Measurements from ENCODE around the gene MINDY1.

The MINDY1 gene

DNA sequence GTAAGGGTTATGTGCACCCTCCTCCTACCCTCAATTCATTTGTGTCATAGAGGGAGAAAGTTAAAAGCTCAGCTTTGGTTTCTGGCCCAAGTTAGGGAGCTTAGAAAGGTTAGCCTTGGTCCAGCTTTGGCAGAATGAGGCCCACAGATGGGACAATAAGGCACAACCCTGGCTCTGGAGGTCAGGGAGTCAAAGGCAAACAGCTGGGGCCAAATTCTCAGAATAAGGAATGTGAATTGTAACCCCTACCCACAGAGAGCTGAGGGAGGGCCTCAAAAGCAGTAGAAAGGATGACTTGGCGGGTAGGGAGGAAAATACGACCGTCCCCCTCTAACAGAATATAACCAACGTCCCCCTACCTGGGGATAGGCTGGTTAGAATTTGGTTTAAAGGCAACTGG lies 41.1 kb downstream of the MINDY1 start:
- DNase-seq (ENCODE audit: low spot score), result no peak

DNA sequence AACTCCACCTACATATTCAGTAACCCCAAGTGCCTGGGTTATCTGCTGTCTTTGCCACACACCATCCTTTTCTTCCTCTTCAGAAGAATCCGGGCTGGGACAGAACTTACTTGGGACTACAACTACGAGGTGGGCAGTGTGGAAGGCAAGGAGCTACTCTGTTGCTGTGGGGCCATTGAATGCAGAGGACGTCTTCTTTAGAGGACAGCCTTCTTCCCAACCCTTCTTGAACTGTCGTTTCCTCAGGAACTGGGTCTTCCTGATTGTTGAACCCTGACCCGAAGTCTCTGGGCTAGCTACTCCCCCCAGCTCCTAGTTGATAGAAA lies 42.6 kb downstream of the MINDY1 start:
- no peak for DNase-seq (ENCODE audit: low spot score)

GRCh38 chr1:150963321-150964163 lies 43.2 kb downstream of the MINDY1 start:
- DNase-seq (ENCODE audit: low spot score), result no peak

- no peak for DNase-seq (ENCODE audit: low spot score)
Observed at GRCh38 chr1:150961756-150962155, 44.9 kb downstream of the MINDY1 start.

GRCh38 chr1:150960646-150961045 lies 46.1 kb downstream of the MINDY1 start:
- no peak for DNase-seq (ENCODE audit: low spot score)

GRCh38 chr1:150957666-150958065 lies 49.0 kb downstream of the MINDY1 start:
- DNase-seq (ENCODE audit: low spot score), result no peak

- no peak for DNase-seq (ENCODE audit: low spot score)
Observed at GRCh38 chr1:150955280-150955679, 51.4 kb downstream of the MINDY1 start.

DNA sequence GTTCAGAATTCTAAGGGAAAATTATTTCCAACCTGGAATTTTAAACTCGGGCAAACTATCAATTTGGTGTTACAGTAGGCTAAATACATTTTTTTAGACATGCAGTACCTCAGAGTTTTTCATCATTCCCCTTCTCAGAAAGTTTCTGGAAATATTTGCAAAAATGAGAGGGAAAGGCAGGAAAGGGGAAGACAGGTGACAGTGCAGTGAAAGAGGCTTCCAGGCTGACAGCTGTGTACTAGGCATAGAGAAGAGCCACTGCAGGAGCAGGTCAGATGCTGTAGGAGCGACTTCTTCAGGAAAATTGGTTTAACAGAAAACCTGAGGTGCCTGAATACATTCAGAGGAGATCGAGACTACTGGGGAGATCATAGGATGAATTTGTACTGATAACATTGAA lies 52.0 kb downstream of the MINDY1 start:
- no peak for DNase-seq (ENCODE audit: low spot score)

All from CD4-positive, alpha-beta T cell treated with Interleukin-15 for 4 hours (primary cell).